A549 treated with ZK216348 at 1 μM for 4 hours (cell line): ENCODE data around the gene OR4A15. TPM values are rescaled to one million over a fixed set of nuclear protein-coding genes. Genes with fewer than 3 reads are reported as not detected.

ENCODE experiments used
- total RNA-seq: library from RNA; stranded (reverse); fragments of 200-300 nt; extraction: Qiagen RNA extraction; gene quantifications from 5 replicates; pipeline ENCODE4 v1.2.3, GENCODE V29; 2022; ENCODE audit warnings: low read depth

The OR4A15 gene
- not detected in 5 replicates for total RNA-seq

GRCh38 chr11:55367674-55368073 is at the start of gene OR4A15:
Gene OR4A15, plus strand, starts transcription at chr11:55367974. Its CDS starts 0 bp downstream, at chr11:55367974.

GRCh38 chr11:55342901-55343300 is 24.9 kb upstream of the OR4A15 start, which contains the start of gene OR4A16:
Gene OR4A16, plus strand, starts transcription at chr11:55343201. Its CDS starts 0 bp downstream, at chr11:55343201.

Other genes starting within 250 kb of the OR4A15 start
- gene TRIM48, start 105.8 kb upstream of the OR4A15 start, total RNA-seq = not detected in 5 replicates
- not detected in 5 replicates for gene OR4A16, start 24.8 kb upstream of the OR4A15 start, total RNA-seq
- gene OR4C15, start 186.5 kb downstream of the OR4A15 start, total RNA-seq = not detected in 5 replicates
- not detected in 5 replicates for gene OR4C16, start 204.2 kb downstream of the OR4A15 start, total RNA-seq
- gene OR4C11, start 239.7 kb downstream of the OR4A15 start, total RNA-seq = not detected in 5 replicates